ENCODE measurements around the gene FRMPD4.

FRMPD4 gene

GRCh38 chrX:12367254-12367653 lies 229.0 kb downstream of the FRMPD4 start:
- DNase-seq (ENCODE audit: low read depth in 2 of 2), result no peak

- no peak for DNase-seq (ENCODE audit: low read depth in 2 of 2)
These were observed 232.3 kb downstream of the FRMPD4 start for GRCh38 chrX:12370497-12370986.

- DNase-seq (ENCODE audit: low read depth in 2 of 2), result no peak
These were observed 233.8 kb downstream of the FRMPD4 start for GRCh38 chrX:12372111-12372510.

- no peak for DNase-seq (ENCODE audit: low read depth in 2 of 2)
These were observed 236.0 kb downstream of the FRMPD4 start for GRCh38 chrX:12374286-12374685.

GRCh38 chrX:12378253-12378652 lies 240.0 kb downstream of the FRMPD4 start:
- no peak for DNase-seq (ENCODE audit: low read depth in 2 of 2)

- no peak for DNase-seq (ENCODE audit: low read depth in 2 of 2)
These were observed 240.4 kb downstream of the FRMPD4 start for GRCh38 chrX:12378706-12379105.

GRCh38 chrX:12379671-12380070 lies 241.4 kb downstream of the FRMPD4 start:
- no peak for DNase-seq (ENCODE audit: low read depth in 2 of 2)

GRCh38 chrX:12383196-12383595 lies 244.9 kb downstream of the FRMPD4 start:
- DNase-seq (ENCODE audit: low read depth in 2 of 2), result no peak

- no peak for DNase-seq (ENCODE audit: low read depth in 2 of 2)
These were observed 252.0 kb downstream of the FRMPD4 start for GRCh38 chrX:12390301-12390700.

GRCh38 chrX:12396584-12396983 lies 258.3 kb downstream of the FRMPD4 start:
- DNase-seq (ENCODE audit: low read depth in 2 of 2), result no peak

GRCh38 chrX:12400218-12400617 lies 261.9 kb downstream of the FRMPD4 start:
- no peak for DNase-seq (ENCODE audit: low read depth in 2 of 2)

GRCh38 chrX:12401252-12401651 lies 263.0 kb downstream of the FRMPD4 start:
- no peak for DNase-seq (ENCODE audit: low read depth in 2 of 2)

- DNase-seq (ENCODE audit: low read depth in 2 of 2), result no peak
These were observed 265.3 kb downstream of the FRMPD4 start for GRCh38 chrX:12403474-12404082.

- no peak for DNase-seq (ENCODE audit: low read depth in 2 of 2)
These were observed 267.0 kb downstream of the FRMPD4 start for GRCh38 chrX:12405306-12405705.

- no peak for DNase-seq (ENCODE audit: low read depth in 2 of 2)
These were observed 272.2 kb downstream of the FRMPD4 start for GRCh38 chrX:12410523-12410922.

- DNase-seq (ENCODE audit: low read depth in 2 of 2), result no peak
These were observed 273.6 kb downstream of the FRMPD4 start for GRCh38 chrX:12411831-12412230.

- no peak for DNase-seq (ENCODE audit: low read depth in 2 of 2)
These were observed 274.3 kb downstream of the FRMPD4 start for GRCh38 chrX:12412561-12412960.

- DNase-seq (ENCODE audit: low read depth in 2 of 2), result no peak
These were observed 281.3 kb downstream of the FRMPD4 start for GRCh38 chrX:12419591-12419990.

GRCh38 chrX:12421918-12422317 lies 283.6 kb downstream of the FRMPD4 start:
- no peak for DNase-seq (ENCODE audit: low read depth in 2 of 2)

GRCh38 chrX:12423346-12423745 lies 285.1 kb downstream of the FRMPD4 start:
- no peak for DNase-seq (ENCODE audit: low read depth in 2 of 2)

- no peak for DNase-seq (ENCODE audit: low read depth in 2 of 2)
These were observed 287.2 kb downstream of the FRMPD4 start for GRCh38 chrX:12425496-12425895.

GRCh38 chrX:12426420-12426819 lies 288.1 kb downstream of the FRMPD4 start:
- DNase-seq (ENCODE audit: low read depth in 2 of 2), result no peak

GRCh38 chrX:12434493-12434892 lies 296.2 kb downstream of the FRMPD4 start:
- no peak for DNase-seq (ENCODE audit: low read depth in 2 of 2)

GRCh38 chrX:12439416-12439815 lies 301.1 kb downstream of the FRMPD4 start:
- no peak for DNase-seq (ENCODE audit: low read depth in 2 of 2)
